CD14-positive monocyte (primary cell): Measurements from ENCODE around the gene EPAS1. TPM values are rescaled to one million over a fixed set of nuclear protein-coding genes. Genes with fewer than 3 reads are reported as not detected.

Experiments used
- DNase-seq, 3 donors: peaks; one replicate each; pipeline ENCODE4 v3.0.0-alpha.2; 2011 to 2022
- H2AFZ ChIP-seq: 2 replicates; pipeline ENCODE4 v1.6.0; 2012; ENCODE audit warnings: mild to moderate bottlenecking, low read depth, low read length, inconsistent platforms; ENCODE audit not compliant: insufficient read depth, poor library complexity, severe bottlenecking
- H3K27ac ChIP-seq, 2 donors: 1 replicate in 1 of 2; 2 replicates in 1 of 2; pipeline ENCODE4 v1.5.1; 2012 to 2013; ENCODE audit warnings: low read length in 2 of 2, control low read depth in 1 of 2, inconsistent platforms in 1 of 2, low read depth in 1 of 2, mild to moderate bottlenecking in 1 of 2
- H3K27me3 ChIP-seq, 2 donors: one replicate each; pipeline versions ENCODE4 v1.6.0 to v1.6.1; 2011 to 2013; ENCODE audit warnings: low read length in 2 of 2; ENCODE audit not compliant: control insufficient read depth in 2 of 2, insufficient read depth in 2 of 2
- H3K36me3 ChIP-seq, 2 donors: replicated peaks in 1 of 2; 1 replicate in 1 of 2; 2 replicates in 1 of 2; pipeline versions ENCODE4 v1.5.1 to v1.6.1; 2012 to 2013; ENCODE audit warnings: low read length in 2 of 2, control low read depth in 1 of 2, inconsistent platforms in 1 of 2, mild to moderate bottlenecking in 1 of 2; ENCODE audit not compliant: insufficient read depth in 2 of 2, control insufficient read depth in 1 of 2
- H3K4me1 ChIP-seq, 2 donors: 1 replicate in 1 of 2; 2 replicates in 1 of 2; pipeline versions ENCODE4 v1.5.1 to v1.6.1; 2012 to 2013; ENCODE audit warnings: low read length in 2 of 2, control low read depth in 1 of 2, inconsistent platforms in 1 of 2, mild to moderate bottlenecking in 1 of 2, moderate library complexity in 1 of 2; ENCODE audit not compliant: insufficient read depth in 2 of 2, control insufficient read depth in 1 of 2
- H3K4me2 ChIP-seq: replicated peaks from 2 replicates; pipeline ENCODE3; 2012; ENCODE audit warnings: low read length, moderate library complexity, mild to moderate bottlenecking; ENCODE audit not compliant: poor library complexity, severe bottlenecking; ENCODE audit errors: extremely low read depth
- H3K4me3 ChIP-seq, 3 experiments: fragments of 200-600 bp in 1 of 3; sonication (generic) in 1 of 3; replicated peaks in 1 of 3; 1 replicate in 2 of 3; 2 replicates in 1 of 3; pipeline ENCODE4 v1.5.1; 2011 to 2013; ENCODE audit warnings: low read length in 3 of 3, mild to moderate bottlenecking in 3 of 3, control low read depth in 2 of 3, low read depth in 2 of 3, inconsistent platforms in 1 of 3, moderate library complexity in 1 of 3
- H3K79me2 ChIP-seq: 2 replicates; pipeline ENCODE4 v1.6.0; 2012; ENCODE audit warnings: mild to moderate bottlenecking, control low read depth, inconsistent platforms, low read length, moderate library complexity; ENCODE audit not compliant: insufficient read depth
- H3K9ac ChIP-seq: 2 replicates; pipeline ENCODE4 v1.6.0; 2017; ENCODE audit warnings: low read length, mild to moderate bottlenecking; ENCODE audit not compliant: insufficient read depth, poor library complexity, severe bottlenecking
- H3K9me3 ChIP-seq, 2 donors: replicated peaks in 1 of 2; 1 replicate in 1 of 2; 2 replicates in 1 of 2; pipeline versions ENCODE4 v1.5.1 to v1.6.1; 2012 to 2013; ENCODE audit warnings: low read length in 2 of 2, control low read depth in 1 of 2; ENCODE audit not compliant: control insufficient read depth in 1 of 2, insufficient read depth in 1 of 2
- H4K20me1 ChIP-seq: 2 replicates; pipeline ENCODE4 v1.6.0; 2012; ENCODE audit warnings: mild to moderate bottlenecking, low read length, control low read depth, moderate library complexity; ENCODE audit not compliant: insufficient read depth
- H3K27ac Mint-ChIP-seq, 7 donors: one replicate each; pipeline ENCODE4 v1.8.0; 2020; ENCODE audit warnings: mild to moderate bottlenecking in 7 of 7, mixed read lengths in 7 of 7, moderate library complexity in 6 of 7, inconsistent platforms in 2 of 7
- H3K27me3 Mint-ChIP-seq, 3 donors: one replicate each; pipeline ENCODE4 v1.8.0; 2021 to 2022; ENCODE audit warnings: low read depth in 3 of 3, mild to moderate bottlenecking in 3 of 3, mixed read lengths in 3 of 3, moderate library complexity in 3 of 3, inconsistent platforms in 1 of 3
- H3K36me3 Mint-ChIP-seq, 2 donors: one replicate each; pipeline ENCODE4 v1.8.0; 2020; ENCODE audit warnings: mixed read lengths in 2 of 2, inconsistent platforms in 1 of 2, mild to moderate bottlenecking in 1 of 2
- H3K4me1 Mint-ChIP-seq: one replicate; pipeline ENCODE4 v1.8.0; 2020; ENCODE audit warnings: mild to moderate bottlenecking, mixed read lengths
- H3K4me3 Mint-ChIP-seq, 2 donors: one replicate each; pipeline ENCODE4 v1.8.0; 2020; ENCODE audit warnings: mild to moderate bottlenecking in 2 of 2, mixed read lengths in 2 of 2, moderate library complexity in 1 of 2
- H3K9me3 Mint-ChIP-seq, 7 donors: one replicate each; pipeline ENCODE4 v1.8.0; 2020 to 2022; ENCODE audit warnings: mixed read lengths in 7 of 7, mild to moderate bottlenecking in 6 of 7, moderate library complexity in 6 of 7, inconsistent platforms in 2 of 7
- CTCF ChIP-seq: fragments of 200-600 bp; IDR thresholded peaks from one replicate; pipeline ENCODE4 v1.8.0; 2022; ENCODE audit warnings: antibody characterized with exemption, mild to moderate bottlenecking
- WGBS: methylation state at CpG from one replicate; pipeline ENCODE4 v1.1.5; 2013; ENCODE audit warnings: missing lambda C conversion rate; ENCODE audit not compliant: insufficient coverage; 5-methylcytosine and 5-hydroxymethylcytosine counted together
- intact Hi-C, 2 donors: fragments of 100-400 bp; cut with micrococcal nuclease; formaldehyde crosslinking; loops; one replicate each; pipeline versions ENCODE4 v1.15.0 to v1.15.1; 2023
- polyA plus RNA-seq, 3 donors: library from polyadenylated mRNA; depleted of rRNA in 1 of 3; unstranded in 2 of 3; stranded (reverse) in 1 of 3; fragments of 300-500 nt in 2 of 3; fragments of >200 nt in 1 of 3; fragmentation: Illumina TruSeq in 2 of 3; gene quantifications; 1 replicate in 2 of 3; 2 replicates in 1 of 3; pipeline ENCODE4 v1.2.3, GENCODE V29; 2012 to 2021

Gene EPAS1
- polyA plus RNA-seq, 3 donors = 0.11 to 1.0 (median 0.88) TPM

- H2AFZ ChIP-seq = no peak overlapping the region
- Mint-ChIP-seq H3K27me3 (peaks cover 6 to 12% (median 6%) of the 10 kb centered on the region in 3 donors), H3K4me1 (peaks cover 6% of the 10 kb centered on the region), H3K4me3 (no peak overlapping the region), H3K9me3 (no peaks in the 10 kb centered on the region), H3K36me3 (no peaks in the 10 kb centered on the region), H3K27ac (no peak overlapping the region)
- H3K4me1 ChIP-seq = peaks cover 7% of the 10 kb centered on the region in 2 donors
- TF ChIP-seq CTCF = no peak
- no peak overlapping the region for H3K4me3 ChIP-seq
- H3K27ac ChIP-seq = no peak overlapping the region
- no peaks in the 10 kb centered on the region for H3K36me3 ChIP-seq
- H3K4me2 ChIP-seq = no peak overlapping the region
- no peaks in the 10 kb centered on the region for H3K9me3 ChIP-seq
- H3K27me3 ChIP-seq = no peaks in the 10 kb centered on the region
- DNase-seq = no peak
- intact Hi-C loops = no loop called here
- no CpG with 5 or more reads among the region's 3 CpGs for WGBS
- no peaks in the 10 kb centered on the region for H4K20me1 ChIP-seq
- no peaks in the 10 kb centered on the region for H3K79me2 ChIP-seq
- no peak overlapping the region for H3K9ac ChIP-seq
Observed at GRCh38 chr2:46345775-46346174, 48.6 kb downstream of the EPAS1 start.

- H4K20me1 ChIP-seq = no peaks in the 10 kb centered on the region
- Mint-ChIP-seq H3K27ac (no peak overlapping the region), H3K27me3 (peaks cover 6 to 13% (median 8%) of the 10 kb centered on the region in 3 donors), H3K4me3 (no peak overlapping the region), H3K36me3 (no peaks in the 10 kb centered on the region), H3K4me1 (peaks cover 15% of the 10 kb centered on the region), H3K9me3 (no peaks in the 10 kb centered on the region)
- H3K9me3 ChIP-seq = no peaks in the 10 kb centered on the region
- H3K4me3 ChIP-seq = no peak overlapping the region
- no peaks in the 10 kb centered on the region for H3K27me3 ChIP-seq
- TF ChIP-seq CTCF = no peak
- H3K4me2 ChIP-seq = no peak overlapping the region
- no peak overlapping the region for H2AFZ ChIP-seq
- H3K4me1 ChIP-seq = peaks cover 16% of the 10 kb centered on the region in 2 donors
- no peak overlapping the region for H3K9ac ChIP-seq
- DNase-seq = no peak
- no peak overlapping the region for H3K27ac ChIP-seq
- intact Hi-C loops = no loop called here
- WGBS = 96% methylated on average over 9 of the region's 10 CpGs
- no peaks in the 10 kb centered on the region for H3K36me3 ChIP-seq
- no peaks in the 10 kb centered on the region for H3K79me2 ChIP-seq
Observed at GRCh38 chr2:46346719-46347118, 49.5 kb downstream of the EPAS1 start.
